ENCODE results near the gene FAM89B. TPM values are rescaled to one million over a fixed set of nuclear protein-coding genes. Genes with fewer than 3 reads are reported as not detected.

The FAM89B gene
- total RNA-seq, 1 donor from 2014 or later: 56.1 TPM

DNA sequence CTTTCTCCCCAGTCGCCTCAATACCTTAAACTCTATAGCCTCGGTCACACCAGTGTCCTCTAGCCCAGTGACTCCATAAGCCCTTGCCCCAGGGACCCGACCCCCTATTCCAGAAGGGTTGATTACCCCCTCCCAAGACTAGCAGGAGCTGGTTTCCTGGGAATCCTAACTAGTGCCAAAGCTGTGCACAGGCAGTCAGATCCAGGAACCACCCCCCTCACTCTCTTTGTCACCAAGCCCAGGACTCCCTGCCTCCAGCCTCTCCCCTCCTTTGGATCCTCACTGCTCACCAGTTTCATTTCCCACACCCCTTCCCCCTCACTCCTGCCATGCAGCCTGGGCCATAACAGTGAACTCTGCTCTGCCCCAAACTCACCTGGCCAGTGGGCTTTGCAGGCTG lies 23.9 kb upstream of the FAM89B start:
- H3K4me1 Mint-ChIP-seq (ENCODE audit: unreplicated experiment): peaks cover 45% of the 10 kb centered on the region
- H3K36me3 Mint-ChIP-seq: peaks cover 28% of the 10 kb centered on the region
- peaks cover 25% of the 10 kb centered on the region for H3K27me3 Mint-ChIP-seq
- no peak for DNase-seq (ENCODE audit: extremely low spot score, unreplicated experiment)
- TF ChIP-seq, protein P1, sequence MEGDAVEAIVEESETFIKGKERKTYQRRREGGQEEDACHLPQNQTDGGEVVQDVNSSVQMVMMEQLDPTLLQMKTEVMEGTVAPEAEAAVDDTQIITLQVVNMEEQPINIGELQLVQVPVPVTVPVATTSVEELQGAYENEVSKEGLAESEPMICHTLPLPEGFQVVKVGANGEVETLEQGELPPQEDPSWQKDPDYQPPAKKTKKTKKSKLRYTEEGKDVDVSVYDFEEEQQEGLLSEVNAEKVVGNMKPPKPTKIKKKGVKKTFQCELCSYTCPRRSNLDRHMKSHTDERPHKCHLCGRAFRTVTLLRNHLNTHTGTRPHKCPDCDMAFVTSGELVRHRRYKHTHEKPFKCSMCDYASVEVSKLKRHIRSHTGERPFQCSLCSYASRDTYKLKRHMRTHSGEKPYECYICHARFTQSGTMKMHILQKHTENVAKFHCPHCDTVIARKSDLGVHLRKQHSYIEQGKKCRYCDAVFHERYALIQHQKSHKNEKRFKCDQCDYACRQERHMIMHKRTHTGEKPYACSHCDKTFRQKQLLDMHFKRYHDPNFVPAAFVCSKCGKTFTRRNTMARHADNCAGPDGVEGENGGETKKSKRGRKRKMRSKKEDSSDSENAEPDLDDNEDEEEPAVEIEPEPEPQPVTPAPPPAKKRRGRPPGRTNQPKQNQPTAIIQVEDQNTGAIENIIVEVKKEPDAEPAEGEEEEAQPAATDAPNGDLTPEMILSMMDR (conservative IDR thresholded peaks at IDR 0.05): no peak
- no peaks in the 10 kb centered on the region for H3K9me3 Mint-ChIP-seq
- peak overlapping the region; percentile 39 for H3K27ac Mint-ChIP-seq
- H3K4me3 Mint-ChIP-seq: peak overlapping the region; percentile 49

DNA sequence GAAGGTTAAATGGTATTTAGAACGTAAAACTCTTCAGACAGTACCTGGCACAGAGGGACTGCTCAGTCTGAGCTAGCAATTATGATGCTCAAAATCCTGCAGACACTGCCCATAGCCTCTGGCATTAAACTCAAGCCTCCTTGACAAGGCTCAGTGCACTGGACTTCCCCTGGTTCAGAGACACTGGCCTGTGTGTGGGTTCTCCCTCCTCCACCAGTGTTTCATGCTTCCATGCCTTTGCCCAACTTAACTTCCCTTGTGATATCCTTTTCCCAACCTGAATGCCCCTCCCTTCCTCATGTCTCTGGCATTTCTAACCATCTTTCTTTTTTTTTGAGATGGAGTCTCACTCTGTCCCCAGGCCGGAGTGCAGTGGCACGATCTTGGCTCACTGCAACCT lies 23.2 kb upstream of the FAM89B start:
- DNase-seq (ENCODE audit: extremely low spot score, unreplicated experiment): no peak
- Mint-ChIP-seq H3K36me3 (peaks cover 28% of the 10 kb centered on the region), H3K4me3 (peak overlapping the region; percentile 41), H3K27ac (peak overlapping the region; percentile 56), H3K27me3 (peaks cover 25% of the 10 kb centered on the region), H3K9me3 (no peaks in the 10 kb centered on the region), H3K4me1 (ENCODE audit: unreplicated experiment) (peaks cover 42% of the 10 kb centered on the region)
- TF ChIP-seq, protein P1 (conservative IDR thresholded peaks at IDR 0.05): no peak

DNA sequence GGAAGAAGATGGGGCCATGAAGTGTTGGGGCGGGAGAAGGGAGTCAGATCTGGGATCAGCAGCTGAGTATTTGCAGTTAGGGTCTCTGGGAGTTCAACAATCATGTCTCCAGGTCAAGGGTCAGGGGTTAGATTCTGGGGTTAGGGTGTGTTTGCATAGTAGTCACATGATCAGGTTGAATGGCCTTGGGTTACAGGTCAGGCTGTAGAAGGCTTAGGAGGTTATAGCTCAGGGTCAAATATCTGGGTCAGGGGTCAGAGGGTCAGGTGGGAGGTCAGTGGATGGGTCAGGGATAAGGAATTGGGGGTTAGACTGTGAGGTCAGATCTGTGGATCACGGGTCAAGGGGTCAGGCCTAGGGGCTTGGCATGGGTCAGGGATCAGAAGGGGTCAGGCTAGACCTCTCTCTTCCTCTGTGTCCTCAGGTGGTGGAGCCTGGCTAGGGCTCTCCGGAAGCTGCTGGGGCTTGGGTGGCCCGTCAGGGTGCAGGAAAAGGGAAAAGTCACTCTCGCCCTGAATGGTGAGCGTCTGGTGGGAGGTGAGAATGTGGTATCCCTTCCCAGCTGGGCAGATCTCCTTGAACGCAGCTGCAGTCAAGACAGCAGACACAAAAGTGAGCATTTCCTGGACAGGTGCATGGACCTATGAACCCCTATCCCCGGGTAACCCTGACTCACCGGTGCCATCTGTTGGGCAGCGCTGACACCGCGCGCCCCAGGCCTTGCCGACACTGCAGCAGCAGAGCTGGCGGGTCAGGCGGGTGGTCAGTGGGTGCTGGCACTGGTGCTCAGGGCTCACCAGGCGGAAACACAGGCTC lies 20.6 kb upstream of the FAM89B start:
- H3K4me3 Mint-ChIP-seq: peak overlapping the region; percentile 66
- H3K4me1 Mint-ChIP-seq (ENCODE audit: unreplicated experiment): peaks cover 47% of the 10 kb centered on the region
- DNase-seq (ENCODE audit: extremely low spot score, unreplicated experiment): no peak
- no peaks in the 10 kb centered on the region for H3K9me3 Mint-ChIP-seq
- TF ChIP-seq, protein P1 (conservative IDR thresholded peaks at IDR 0.05): peak; percentile 56
- H3K36me3 Mint-ChIP-seq: peaks cover 14% of the 10 kb centered on the region
- H3K27ac Mint-ChIP-seq: peak overlapping the region; percentile 63
- peaks cover 12% of the 10 kb centered on the region for H3K27me3 Mint-ChIP-seq

DNA sequence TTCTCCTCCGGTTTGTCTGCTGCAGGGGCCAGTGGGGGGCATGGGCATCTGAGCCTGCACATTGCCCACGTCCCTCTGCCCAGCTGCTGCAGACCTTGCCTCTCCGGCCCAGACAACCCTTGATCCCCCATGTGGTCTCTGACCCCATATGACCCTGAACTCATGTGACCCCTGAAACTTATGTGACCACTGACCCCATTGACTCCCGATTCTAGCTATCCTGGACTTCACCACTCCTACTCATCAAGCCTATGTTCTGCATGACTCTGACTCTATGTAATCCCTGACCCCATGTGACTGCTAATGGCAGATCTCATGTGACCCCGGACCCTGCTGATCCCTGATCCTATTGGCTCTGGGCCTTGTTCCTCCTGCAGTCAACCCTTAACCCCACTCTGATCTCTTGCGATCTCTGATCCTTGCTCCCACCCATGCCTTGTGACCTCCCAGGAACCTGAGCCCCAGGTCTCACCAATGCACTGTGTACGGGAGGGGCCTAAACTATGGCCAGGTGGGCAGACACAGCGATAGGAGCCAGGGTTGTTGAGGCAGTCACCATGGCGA lies 19.9 kb upstream of the FAM89B start:
- Mint-ChIP-seq H3K36me3 (peaks cover 14% of the 10 kb centered on the region), H3K4me3 (peak overlapping the region; percentile 40), H3K9me3 (no peaks in the 10 kb centered on the region), H3K4me1 (ENCODE audit: unreplicated experiment) (peaks cover 47% of the 10 kb centered on the region), H3K27ac (peak overlapping the region; percentile 63), H3K27me3 (peaks cover 11% of the 10 kb centered on the region)
- DNase-seq (ENCODE audit: extremely low spot score, unreplicated experiment): no peak
- TF ChIP-seq, protein P1 (conservative IDR thresholded peaks at IDR 0.05): no peak

DNA sequence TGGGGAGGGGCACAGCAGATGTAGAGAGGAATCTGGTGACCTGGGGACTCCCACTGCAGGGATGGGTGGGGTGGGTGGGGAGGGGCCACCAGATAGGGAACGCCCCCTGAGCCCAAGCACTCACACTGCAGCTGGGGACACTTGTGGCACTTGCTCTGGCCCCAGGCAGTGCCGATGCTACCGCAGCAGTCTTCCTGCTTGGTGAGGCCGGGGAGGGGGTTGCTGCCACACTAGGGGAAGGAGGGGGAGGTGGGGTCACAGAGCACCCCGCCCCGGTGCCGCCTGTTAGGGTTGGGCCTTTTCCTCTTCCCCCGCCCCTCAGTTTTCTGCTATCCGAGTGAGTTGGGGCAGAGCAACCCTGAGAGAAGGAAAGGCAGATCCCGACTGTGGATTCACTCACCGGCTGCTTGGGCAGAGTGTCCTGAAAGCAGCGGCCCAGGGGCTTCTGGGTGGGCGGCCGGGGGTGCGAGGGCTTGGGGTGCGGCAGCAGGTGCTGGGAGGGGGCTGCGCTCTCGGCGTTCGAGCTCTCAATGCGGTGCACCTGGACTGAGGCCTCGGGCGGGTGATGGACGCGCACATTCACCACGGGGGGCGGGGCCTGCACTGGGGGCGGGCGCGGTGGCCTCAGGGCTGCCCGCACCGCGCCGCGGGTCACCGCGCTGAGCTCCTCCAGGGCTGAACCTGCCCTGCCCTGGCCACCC lies 18.9 kb upstream of the FAM89B start:
- H3K4me3 Mint-ChIP-seq: peak overlapping the region; percentile 22
- DNase-seq (ENCODE audit: extremely low spot score, unreplicated experiment): no peak
- no peaks in the 10 kb centered on the region for H3K9me3 Mint-ChIP-seq
- H3K27ac Mint-ChIP-seq: no peak overlapping the region
- TF ChIP-seq, protein P1 (conservative IDR thresholded peaks at IDR 0.05): no peak
- peaks cover 6% of the 10 kb centered on the region for H3K27me3 Mint-ChIP-seq
- H3K4me1 Mint-ChIP-seq (ENCODE audit: unreplicated experiment): peaks cover 47% of the 10 kb centered on the region
- peaks cover 9% of the 10 kb centered on the region for H3K36me3 Mint-ChIP-seq

All from type B pancreatic cell (in vitro differentiated cells).